Measurements from ENCODE around the gene RPLP1. TPM values are rescaled to one million over a fixed set of nuclear protein-coding genes. Genes with fewer than 3 reads are reported as not detected.

The RPLP1 gene
- total RNA-seq, 1 donor from 2014 or later: 1,299 TPM

- Histone ChIP-seq H3K27ac (replicated peaks) (no peak overlapping the region), H3K4me1 (no peaks in the 10 kb centered on the region), H3K27me3 (ENCODE audit: low read depth) (no peaks in the 10 kb centered on the region), H3K4me3 (no peak overlapping the region), H3K9me3 (replicated peaks) (no peaks in the 10 kb centered on the region), H3K36me3 (no peaks in the 10 kb centered on the region)
- intact Hi-C loops (cut with micrococcal nuclease): no loop called here
- DNase-seq: no peak
- no peak for TF ChIP-seq CTCF (IDR thresholded peaks at IDR 0.05; ENCODE audit: borderline replicate concordance)
Measured at GRCh38 chr15:69469467-69470201, 17.0 kb downstream of the RPLP1 start.

- Histone ChIP-seq H3K9me3 (replicated peaks) (no peaks in the 10 kb centered on the region), H3K36me3 (no peaks in the 10 kb centered on the region)
Measured at GRCh38 chr15:69472046-69472445, 19.4 kb downstream of the RPLP1 start.

GRCh38 chr15:69472562-69472961 lies 19.9 kb downstream of the RPLP1 start:
- DNase-seq: no peak
- Histone ChIP-seq H3K27me3 (ENCODE audit: low read depth) (peaks cover 11% of the 10 kb centered on the region), H3K9me3 (replicated peaks) (no peaks in the 10 kb centered on the region), H3K36me3 (no peaks in the 10 kb centered on the region), H3K27ac (replicated peaks) (no peak overlapping the region), H3K4me1 (no peaks in the 10 kb centered on the region), H3K4me3 (no peak overlapping the region)
- intact Hi-C loops (cut with micrococcal nuclease): no loop called here
- no peak for TF ChIP-seq CTCF (IDR thresholded peaks at IDR 0.05; ENCODE audit: borderline replicate concordance)

More at GRCh38 chr15:69472046-69472445, 19.4 kb downstream of the RPLP1 start:
- Histone ChIP-seq H3K4me3 (no peak overlapping the region), H3K27ac (replicated peaks) (no peak overlapping the region), H3K4me1 (no peaks in the 10 kb centered on the region), H3K27me3 (ENCODE audit: low read depth) (peaks cover 9% of the 10 kb centered on the region)
- TF ChIP-seq CTCF (IDR thresholded peaks at IDR 0.05; ENCODE audit: borderline replicate concordance): no peak
- intact Hi-C loops (cut with micrococcal nuclease): no loop called here
- no peak for DNase-seq

GRCh38 chr15:69474291-69474690 lies 21.7 kb downstream of the RPLP1 start:
- no peaks in the 10 kb centered on the region for H3K36me3 ChIP-seq
- DNase-seq: no peak
- peaks cover 4% of the 10 kb centered on the region for H3K4me1 ChIP-seq
- intact Hi-C loops (cut with micrococcal nuclease): no loop called here
- TF ChIP-seq CTCF (IDR thresholded peaks at IDR 0.05; ENCODE audit: borderline replicate concordance): no peak
- peaks cover 17% of the 10 kb centered on the region for H3K27me3 ChIP-seq (ENCODE audit: low read depth)
- H3K9me3 ChIP-seq (replicated peaks): no peaks in the 10 kb centered on the region
- no peak overlapping the region for H3K27ac ChIP-seq (replicated peaks)
- no peak overlapping the region for H3K4me3 ChIP-seq

- no peak overlapping the region for H3K27ac ChIP-seq (replicated peaks)
- intact Hi-C loops (cut with micrococcal nuclease): loop anchor here (5.0 kb wide), 1 partner anchor 1012 kb away; no protein-coding TSS in a partner anchor
- DNase-seq: no peak
- no peak for TF ChIP-seq CTCF (IDR thresholded peaks at IDR 0.05; ENCODE audit: borderline replicate concordance)
- peaks cover 4% of the 10 kb centered on the region for H3K4me1 ChIP-seq
- peaks cover 17% of the 10 kb centered on the region for H3K27me3 ChIP-seq (ENCODE audit: low read depth)
- H3K4me3 ChIP-seq: no peak overlapping the region
- H3K9me3 ChIP-seq (replicated peaks): peaks cover 4% of the 10 kb centered on the region
- no peaks in the 10 kb centered on the region for H3K36me3 ChIP-seq
Measured at GRCh38 chr15:69474846-69475455, 22.3 kb downstream of the RPLP1 start.
